Upper lobe of left lung (tissue), 4 donors: ENCODE measurements around the gene DNAH1.

Source experiments
- EP300 ChIP-seq, 4 donors: sonication (generic); formaldehyde crosslinking; IDR thresholded peaks; one replicate each; pipeline ENCODE4 v1.5.1; 2017; ENCODE audit warnings: antibody characterized with exemption in 4 of 4, control low read depth in 2 of 4
- POLR2A ChIP-seq, 4 donors: fragments of 450-650 bp; IDR thresholded peaks; one replicate each; pipeline ENCODE4 v1.5.1; 2016 to 2017; ENCODE audit warnings: antibody characterized with exemption in 4 of 4, mild to moderate bottlenecking in 2 of 4
- TF ChIP-seq, protein P1 (sequence below), 6 experiments: fragments of 450-650 bp in 4 of 6; fragments of 200-600 bp in 2 of 6; sonication (generic) in 2 of 6; IDR thresholded peaks; one replicate each; pipeline ENCODE4 v1.5.1; 2016 to 2019; ENCODE audit warnings: antibody characterized with exemption in 6 of 6

DNA sequence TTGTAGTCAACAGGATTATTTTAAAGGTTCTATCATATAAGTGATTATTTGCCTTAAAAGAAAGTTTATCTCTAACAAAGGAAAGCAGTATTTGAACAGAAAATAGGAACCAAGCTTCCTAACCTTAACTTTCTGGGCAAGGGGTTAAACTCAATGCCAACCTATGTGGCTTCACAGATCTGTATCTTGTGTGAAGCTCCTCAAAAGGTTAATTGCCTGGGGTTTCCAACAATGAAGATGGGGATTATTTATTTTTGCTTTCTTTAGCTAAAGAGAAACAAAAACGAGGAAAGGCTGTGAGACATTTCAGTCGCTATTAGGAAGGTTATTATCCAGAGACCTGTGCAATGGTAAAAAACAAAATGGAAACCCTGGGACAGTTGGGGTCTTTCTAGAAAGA is 36.5 kb upstream of the DNAH1 start:
- TF ChIP-seq POLR2A (IDR thresholded peaks at IDR 0.05) (no peak), EP300 (IDR thresholded peaks at IDR 0.05) (no peak)
- TF ChIP-seq, protein P1, sequence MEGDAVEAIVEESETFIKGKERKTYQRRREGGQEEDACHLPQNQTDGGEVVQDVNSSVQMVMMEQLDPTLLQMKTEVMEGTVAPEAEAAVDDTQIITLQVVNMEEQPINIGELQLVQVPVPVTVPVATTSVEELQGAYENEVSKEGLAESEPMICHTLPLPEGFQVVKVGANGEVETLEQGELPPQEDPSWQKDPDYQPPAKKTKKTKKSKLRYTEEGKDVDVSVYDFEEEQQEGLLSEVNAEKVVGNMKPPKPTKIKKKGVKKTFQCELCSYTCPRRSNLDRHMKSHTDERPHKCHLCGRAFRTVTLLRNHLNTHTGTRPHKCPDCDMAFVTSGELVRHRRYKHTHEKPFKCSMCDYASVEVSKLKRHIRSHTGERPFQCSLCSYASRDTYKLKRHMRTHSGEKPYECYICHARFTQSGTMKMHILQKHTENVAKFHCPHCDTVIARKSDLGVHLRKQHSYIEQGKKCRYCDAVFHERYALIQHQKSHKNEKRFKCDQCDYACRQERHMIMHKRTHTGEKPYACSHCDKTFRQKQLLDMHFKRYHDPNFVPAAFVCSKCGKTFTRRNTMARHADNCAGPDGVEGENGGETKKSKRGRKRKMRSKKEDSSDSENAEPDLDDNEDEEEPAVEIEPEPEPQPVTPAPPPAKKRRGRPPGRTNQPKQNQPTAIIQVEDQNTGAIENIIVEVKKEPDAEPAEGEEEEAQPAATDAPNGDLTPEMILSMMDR (IDR thresholded peaks at IDR 0.05): no peak
